HCT116 (cell line): Measurements from ENCODE around the gene RIMBP2.

Source experiments
- CTCF ChIP-seq, 3 experiments: fragments of 200-600 bp in 1 of 3; sonication (generic) in 1 of 3; IDR thresholded peaks in 2 of 3; conservative IDR thresholded peaks in 1 of 3; 2 replicates each; pipeline ENCODE4 v1.5.1; 2012 to 2017; ENCODE audit warnings: low read depth in 2 of 3, low read length in 2 of 3, antibody characterized with exemption in 1 of 3, borderline replicate concordance in 1 of 3, control low read depth in 1 of 3, mild to moderate bottlenecking in 1 of 3, mixed read lengths in 1 of 3, mixed run types in 1 of 3, moderate library complexity in 1 of 3; ENCODE audit not compliant: insufficient read depth in 1 of 3
- EZH2 ChIP-seq: fragments of 200-600 bp; sonication (generic); IDR thresholded peaks from 2 replicates; pipeline ENCODE4 v1.6.1; 2017; ENCODE audit warnings: antibody characterized with exemption, mixed run types
- EZH2phosphoT487 ChIP-seq: fragments of 200-600 bp; IDR thresholded peaks from 2 replicates; pipeline ENCODE4 v1.6.1; 2018; ENCODE audit warnings: antibody characterized with exemption, borderline replicate concordance
- FOSL1 ChIP-seq: IDR thresholded peaks from 2 replicates; pipeline ENCODE4 v1.6.1; 2012; ENCODE audit warnings: low read depth
- POLR2A ChIP-seq: IDR thresholded peaks from 2 replicates; pipeline ENCODE4 v1.7.0; 2011; ENCODE audit warnings: borderline replicate concordance; ENCODE audit not compliant: insufficient read depth, insufficient read length; ENCODE audit errors: extremely low read depth
- POLR2AphosphoS5 ChIP-seq: IDR thresholded peaks from 2 replicates; pipeline ENCODE4 v1.6.1; 2011; ENCODE audit warnings: mild to moderate bottlenecking, low read depth, low read length, moderate library complexity
- RAD21 ChIP-seq: IDR thresholded peaks from 2 replicates; pipeline ENCODE4 v1.6.1; 2012; ENCODE audit warnings: low read depth, mild to moderate bottlenecking
- SIN3A ChIP-seq: IDR thresholded peaks from 2 replicates; pipeline ENCODE4 v1.6.1; 2012; ENCODE audit warnings: low read depth
- SRF ChIP-seq: IDR thresholded peaks from 2 replicates; pipeline ENCODE4 v1.6.1; 2012; ENCODE audit warnings: low read depth
- ZBTB33 ChIP-seq: IDR thresholded peaks from 2 replicates; pipeline ENCODE4 v1.6.1; 2011; ENCODE audit warnings: mild to moderate bottlenecking, low read length, moderate library complexity; ENCODE audit not compliant: insufficient replicate concordance; ENCODE audit errors: extremely low read depth
- ZFX ChIP-seq: fragments of 450-650 bp; IDR thresholded peaks from 2 replicates; pipeline ENCODE4 v1.6.1; 2017
- ZNF274 ChIP-seq: fragments of 200-500 bp; sonication (Bioruptor generic); IDR thresholded peaks from 2 replicates; pipeline ENCODE4 v1.6.1; 2014; ENCODE audit warnings: mild to moderate bottlenecking, low read depth, low read length, inconsistent platforms

- TF ChIP-seq POLR2AphosphoS5 (no peak), FOSL1 (no peak), RAD21 (no peak), CTCF (IDR thresholded peaks at IDR 0.05 in 2 of 3, conservative IDR thresholded peaks at IDR 0.05 in 1 of 3; ENCODE audit: borderline replicate concordance in 1 of 3, insufficient read depth in 1 of 3, low read depth in 2 of 3, low read length in 2 of 3) (no peak), ZFX (no peak), EZH2 (no peak), POLR2A (no peak), EZH2phosphoT487 (no peak), SIN3A (no peak), ZBTB33 (no peak), SRF (no peak), ZNF274 (no peak)
These were observed 158.9 kb downstream of the RIMBP2 start for GRCh38 chr12:130557201-130557600.
